ENCODE data around the gene ATXN1. TPM values are rescaled to one million over a fixed set of nuclear protein-coding genes. Genes with fewer than 3 reads are reported as not detected.

Gene ATXN1
- total RNA-seq, 1 donor, result 45.3 TPM

- no peak for TF ChIP-seq CTCF (IDR thresholded peaks at IDR 0.05; ENCODE audit: insufficient read depth, low read depth, low read length)
- no peak for DNase-seq (ENCODE audit: low read depth)
- no peak overlapping the region for H3K4me3 ChIP-seq (ENCODE audit: low read depth, low read length)
These were observed 258.0 kb downstream of the ATXN1 start for GRCh38 chr6:16503241-16503775.

- H3K4me3 ChIP-seq (ENCODE audit: low read depth, low read length), result no peak overlapping the region
- no peak for TF ChIP-seq CTCF (IDR thresholded peaks at IDR 0.05; ENCODE audit: insufficient read depth, low read depth, low read length)
These were observed 262.3 kb downstream of the ATXN1 start for GRCh38 chr6:16498957-16499356.

GRCh38 chr6:16498237-16498636 lies 263.0 kb downstream of the ATXN1 start:
- TF ChIP-seq CTCF (IDR thresholded peaks at IDR 0.05; ENCODE audit: insufficient read depth, low read depth, low read length), result no peak
- no peak for DNase-seq (ENCODE audit: low read depth)

More at GRCh38 chr6:16498957-16499356, 262.3 kb downstream of the ATXN1 start:
- DNase-seq (ENCODE audit: low read depth), result no peak

GRCh38 chr6:16496991-16497801 lies 264.1 kb downstream of the ATXN1 start:
- DNase-seq (ENCODE audit: low read depth), result peak; percentile 50
- no peak for TF ChIP-seq CTCF (IDR thresholded peaks at IDR 0.05; ENCODE audit: insufficient read depth, low read depth, low read length)
- H3K4me3 ChIP-seq (ENCODE audit: low read depth, low read length), result no peak overlapping the region

More at GRCh38 chr6:16498237-16498636, 263.0 kb downstream of the ATXN1 start:
- no peak overlapping the region for H3K4me3 ChIP-seq (ENCODE audit: low read depth, low read length)

GRCh38 chr6:16496210-16496609 lies 265.1 kb downstream of the ATXN1 start:
- no peak for DNase-seq (ENCODE audit: low read depth)
- H3K4me3 ChIP-seq (ENCODE audit: low read depth, low read length), result no peak overlapping the region

GRCh38 chr6:16494793-16495192 lies 266.5 kb downstream of the ATXN1 start:
- no peak for TF ChIP-seq CTCF (IDR thresholded peaks at IDR 0.05; ENCODE audit: insufficient read depth, low read depth, low read length)
- H3K4me3 ChIP-seq (ENCODE audit: low read depth, low read length), result no peak overlapping the region
- peak; percentile 19 for DNase-seq (ENCODE audit: low read depth)

More at GRCh38 chr6:16496210-16496609, 265.1 kb downstream of the ATXN1 start:
- no peak for TF ChIP-seq CTCF (IDR thresholded peaks at IDR 0.05; ENCODE audit: insufficient read depth, low read depth, low read length)
